Kidney glomerular epithelial cell (primary cell): ENCODE data around the gene PTPRN2.

Experiments
- DNase-seq: peaks from one replicate; lab custom pipeline; 2025; lab: John Stamatoyannopoulos, UW

The PTPRN2 gene

DNA sequence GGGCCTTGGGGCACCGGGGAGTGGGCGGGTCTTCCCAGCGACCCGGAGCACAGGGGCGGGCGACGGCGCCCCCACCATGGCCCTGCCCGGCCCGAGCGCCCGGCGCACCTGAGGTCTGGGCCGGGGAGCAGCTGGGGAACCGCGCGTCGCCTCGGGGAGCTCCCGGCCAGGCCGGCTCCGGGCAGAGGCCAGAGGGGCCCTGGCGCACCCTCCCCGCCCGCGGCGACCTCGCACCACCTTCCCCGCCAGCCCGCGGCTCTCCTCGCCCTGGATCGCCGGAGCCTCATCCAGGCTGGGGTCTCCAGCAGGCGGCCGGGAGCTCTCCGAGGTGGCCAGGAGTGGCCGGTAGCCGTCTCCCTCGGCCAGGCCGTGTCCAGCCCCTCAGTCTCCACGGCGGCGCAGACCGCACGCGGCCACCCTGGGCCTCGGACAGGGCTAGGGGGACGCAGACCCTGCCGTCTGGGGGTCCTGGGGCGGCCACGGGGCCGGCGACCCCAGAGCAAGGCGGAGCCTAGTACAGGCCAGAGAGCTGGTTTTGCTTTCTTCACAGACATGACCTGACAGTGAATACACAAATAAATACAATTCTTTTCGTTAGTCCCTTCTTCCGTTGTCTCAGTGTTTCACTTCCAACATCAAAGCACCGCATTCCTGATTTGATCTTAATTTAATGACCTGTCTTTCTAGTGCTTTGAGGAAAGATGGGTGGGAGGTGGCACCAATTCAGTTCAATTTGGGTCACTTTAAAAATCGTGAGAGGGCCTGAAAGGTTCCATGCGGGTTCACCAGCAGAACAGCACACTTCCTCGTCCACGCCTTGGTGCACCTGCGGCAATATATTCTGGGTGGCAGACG is 893.9 kb downstream of the PTPRN2 start:
- DNase-seq = no peak

DNA sequence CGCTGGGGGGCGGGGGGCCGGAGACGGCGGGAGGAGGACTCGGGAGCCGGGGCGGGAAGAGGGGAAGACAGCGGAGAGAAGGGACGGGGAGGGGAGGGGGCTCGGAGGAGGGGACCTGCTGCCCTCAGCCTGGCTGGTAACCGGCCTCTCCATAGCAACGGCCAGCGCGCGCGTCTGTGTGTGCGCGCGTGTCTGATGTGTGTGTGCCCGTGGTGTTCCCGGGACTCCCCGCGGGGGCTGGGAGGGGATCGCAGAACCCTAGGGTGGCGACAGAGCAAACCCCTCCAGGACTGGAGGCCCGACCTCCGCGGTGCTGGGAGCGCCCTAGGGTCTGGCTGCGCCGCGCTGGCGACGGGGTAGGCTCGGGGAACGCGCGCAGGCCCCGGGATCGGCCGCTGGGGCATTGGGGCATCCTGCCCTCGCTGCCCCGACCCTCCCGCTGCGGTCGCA is 894.5 kb downstream of the PTPRN2 start:
- DNase-seq = no peak

DNA sequence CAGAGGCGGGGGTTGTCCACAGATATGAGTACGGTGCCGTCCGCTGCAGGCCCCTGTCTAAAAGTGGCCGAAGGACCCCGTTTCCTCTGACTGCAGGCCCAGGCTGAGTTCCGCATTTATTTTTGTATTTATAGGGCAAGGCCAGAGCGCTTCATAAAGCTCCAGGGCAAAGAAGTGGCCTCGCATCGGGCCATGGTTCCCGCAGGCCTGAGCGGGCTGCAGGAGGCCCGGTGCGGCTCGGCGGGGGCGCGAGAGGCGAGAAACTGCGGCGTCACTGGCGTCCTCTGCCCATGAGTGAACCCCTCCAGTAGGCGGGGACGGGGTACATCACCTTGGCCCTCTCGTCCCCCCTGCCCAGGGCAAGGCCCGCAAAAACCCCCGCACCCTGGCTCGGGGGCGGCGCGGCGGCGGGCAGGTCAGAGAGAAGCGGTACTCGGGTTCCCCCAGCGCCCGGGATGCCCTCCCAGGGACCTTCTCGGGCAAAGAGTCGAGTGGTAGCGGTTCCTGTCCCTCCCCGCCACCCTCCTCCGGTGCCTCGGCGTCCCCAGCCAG is 895.1 kb downstream of the PTPRN2 start:
- DNase-seq = no peak

DNA sequence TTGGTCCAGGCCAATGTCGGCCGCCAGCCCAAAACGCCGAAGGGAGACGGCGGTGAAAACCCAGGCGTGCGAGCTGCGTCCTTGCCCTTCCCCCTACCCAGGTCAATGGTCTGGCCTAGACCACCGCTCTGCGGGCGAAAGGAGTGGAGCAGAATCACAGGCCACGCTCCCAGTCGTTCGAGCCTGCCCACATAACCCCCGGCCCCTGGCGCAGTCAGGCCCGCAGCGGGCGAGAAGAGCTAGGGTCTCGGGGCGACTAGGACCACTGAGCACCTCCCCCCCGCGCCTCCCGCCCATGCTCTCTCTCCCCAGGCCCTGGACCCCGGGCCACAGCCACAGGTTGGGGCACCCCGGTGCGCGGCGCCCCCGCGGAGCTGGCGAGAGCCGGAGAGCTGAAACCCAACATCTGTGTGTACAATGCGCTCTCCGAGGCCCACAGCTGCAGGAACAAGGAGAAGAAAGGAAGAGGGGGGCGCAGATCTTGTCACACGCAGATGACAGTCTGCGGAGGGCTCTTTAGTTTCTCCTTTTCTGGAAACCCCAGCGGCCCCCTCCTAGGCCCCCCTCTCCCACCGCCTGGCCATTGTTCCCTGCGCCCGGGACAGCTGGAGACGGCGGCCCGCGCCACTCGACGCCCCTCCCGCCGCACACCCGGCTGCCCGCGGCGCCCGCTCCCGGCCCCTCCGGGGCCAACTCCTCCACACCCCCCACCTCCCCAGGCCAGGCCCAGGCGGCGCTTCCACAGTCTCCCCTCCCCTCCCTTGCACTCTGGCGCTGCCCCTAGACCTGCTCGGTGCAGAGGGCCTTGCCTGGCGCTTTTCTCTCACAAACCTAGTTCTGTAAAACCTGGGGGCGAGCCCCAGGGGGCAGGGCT is 895.8 kb downstream of the PTPRN2 start:
- DNase-seq = no peak

DNA sequence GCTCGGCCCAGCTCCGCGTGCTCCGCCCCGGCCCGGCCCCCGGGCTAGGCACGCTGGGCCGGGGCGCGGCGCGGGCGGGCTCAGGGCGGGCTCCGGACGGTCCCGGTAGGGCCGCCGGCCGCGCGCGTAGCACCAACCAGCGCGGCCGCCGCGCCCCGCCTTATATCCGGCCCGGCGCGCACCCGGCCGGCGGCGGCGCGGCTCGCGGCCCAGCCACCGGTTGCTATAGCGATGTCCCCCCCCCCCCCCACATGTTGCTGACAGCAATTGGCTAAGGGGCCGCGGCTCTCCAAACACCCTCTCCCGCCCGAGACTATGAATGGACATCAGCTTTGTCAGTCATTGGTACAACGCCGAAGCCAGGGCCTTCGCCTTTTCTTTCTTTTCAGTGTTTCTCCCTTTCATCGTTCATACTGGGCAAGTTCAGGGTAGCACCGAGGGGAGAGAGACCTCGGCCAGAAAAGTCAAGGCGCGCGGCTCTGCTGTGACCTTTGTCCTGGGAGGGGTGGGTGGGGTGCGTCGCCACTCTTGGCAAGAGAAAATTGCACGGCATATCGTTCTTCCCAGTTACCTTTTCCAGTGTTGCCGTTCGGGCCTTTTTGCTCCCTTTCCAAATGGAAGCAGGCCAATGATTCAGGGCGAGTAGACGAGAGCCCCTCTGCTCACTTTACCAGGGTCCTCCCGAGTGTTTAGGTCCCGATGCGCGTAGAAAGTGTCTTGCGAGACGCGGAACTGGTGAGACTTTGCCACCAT is 896.6 kb downstream of the PTPRN2 start:
- DNase-seq = no peak

DNA sequence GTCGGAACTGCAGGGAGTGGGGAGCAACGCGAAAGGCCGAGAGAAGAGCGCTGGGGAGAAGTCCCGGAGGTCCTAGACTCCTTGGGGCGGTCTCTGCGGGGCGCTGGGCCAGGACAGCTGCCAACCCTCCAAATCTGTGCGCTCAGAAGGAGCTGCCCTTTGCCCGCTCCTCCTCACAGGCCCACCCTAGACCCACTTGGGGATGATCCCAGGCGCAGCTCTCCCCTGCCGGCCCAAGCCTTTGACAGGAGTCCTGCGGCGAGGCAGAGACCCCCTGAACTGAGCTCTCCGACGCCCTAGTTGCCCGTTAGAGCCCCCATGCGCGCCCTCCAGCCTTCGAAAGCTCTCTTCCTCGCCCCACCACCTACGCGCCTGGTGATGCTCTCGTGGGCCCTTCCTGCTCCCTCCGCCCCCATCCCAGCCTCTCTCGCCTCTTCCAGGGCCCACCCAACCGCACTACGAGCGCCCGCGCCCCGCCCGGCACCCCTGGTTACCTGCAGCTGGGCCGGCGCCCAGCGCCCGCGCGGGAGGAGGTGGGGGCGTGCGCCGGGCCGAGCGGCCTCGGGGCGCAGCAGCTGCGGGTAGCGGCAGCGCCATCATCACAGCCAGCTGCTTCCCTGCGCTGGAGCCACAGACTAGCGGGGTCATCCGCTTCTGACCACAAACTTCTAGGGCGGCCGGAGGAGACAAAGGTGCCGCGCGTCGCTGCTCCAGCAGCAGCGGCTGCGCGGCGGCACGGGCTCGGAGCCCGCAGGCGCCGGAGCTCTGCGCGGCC is 897.4 kb downstream of the PTPRN2 start:
- no peak for DNase-seq

DNA sequence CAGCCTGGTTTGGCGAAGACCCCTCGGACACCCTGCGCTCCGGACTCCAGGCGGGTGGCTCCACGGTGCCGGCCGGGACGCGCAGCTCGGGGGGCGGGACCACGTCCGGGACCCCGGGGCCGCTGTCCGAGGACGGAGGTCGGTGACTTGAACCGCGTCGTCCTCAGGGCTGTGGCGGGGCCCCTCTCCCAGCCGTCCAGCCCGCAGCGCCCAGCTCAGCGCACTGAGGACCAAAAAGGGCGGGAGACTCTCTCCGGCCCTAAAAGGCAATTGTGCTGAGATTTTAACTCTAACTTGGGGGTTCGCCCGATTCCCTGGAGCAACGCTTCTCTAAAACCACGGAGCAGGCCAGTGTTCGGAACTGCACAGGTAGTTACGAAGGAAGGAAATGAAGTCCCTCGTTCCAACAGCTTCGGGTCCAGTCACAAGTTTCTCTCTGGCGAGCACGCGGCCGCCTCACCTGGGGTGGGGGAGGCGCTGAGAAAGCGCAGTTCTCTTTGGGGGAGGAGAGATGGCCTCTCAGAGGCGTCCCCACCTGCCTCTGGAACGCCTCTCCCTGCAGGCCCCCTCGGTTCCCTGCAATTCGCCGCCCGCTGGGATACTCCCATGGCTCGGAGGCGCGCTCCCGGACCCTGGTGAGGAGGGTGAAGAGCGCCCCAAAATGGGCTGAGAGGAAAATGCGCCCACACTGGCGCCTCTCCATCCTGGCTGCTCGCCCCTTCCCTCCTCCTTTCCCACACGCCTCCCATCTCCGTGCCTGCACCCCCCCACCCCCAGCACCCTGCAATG is 898.2 kb downstream of the PTPRN2 start:
- DNase-seq = no peak

DNA sequence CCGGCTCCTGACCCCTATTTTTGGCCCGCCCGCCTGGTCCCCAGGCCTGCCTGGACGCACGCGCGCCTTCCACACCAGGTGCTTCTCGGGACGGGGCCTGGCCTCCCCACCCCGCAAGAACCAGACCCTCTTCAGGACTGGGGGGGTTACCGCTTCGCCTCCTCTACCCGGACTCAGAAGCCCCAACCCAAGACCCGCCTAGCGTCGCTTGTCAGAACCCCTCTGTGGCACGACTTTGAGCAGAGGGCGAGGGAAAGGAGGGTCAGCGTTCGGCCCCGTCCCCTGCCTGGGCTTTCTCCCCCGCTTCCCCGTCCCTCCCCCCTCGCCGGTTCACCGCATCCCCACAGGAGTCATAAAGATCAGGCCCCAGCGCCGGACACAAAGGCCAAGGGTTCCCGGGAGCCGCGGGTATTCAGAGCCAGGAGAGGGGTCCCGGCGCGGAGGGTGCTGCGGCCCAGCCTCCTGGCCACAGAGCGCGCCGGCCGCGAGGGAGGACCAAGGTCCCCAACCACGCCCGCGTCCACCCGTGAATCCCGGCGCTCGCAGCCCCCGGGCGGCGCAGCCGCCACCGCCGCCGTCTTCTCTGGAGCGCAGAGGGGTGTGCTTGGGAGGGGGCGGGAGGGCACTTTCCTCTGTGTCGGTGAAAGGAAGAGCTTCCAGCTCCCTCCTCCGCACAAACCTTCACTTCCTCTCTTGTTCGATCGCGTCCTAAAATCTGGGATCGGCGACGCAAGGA is 898.9 kb downstream of the PTPRN2 start:
- no peak for DNase-seq

DNA sequence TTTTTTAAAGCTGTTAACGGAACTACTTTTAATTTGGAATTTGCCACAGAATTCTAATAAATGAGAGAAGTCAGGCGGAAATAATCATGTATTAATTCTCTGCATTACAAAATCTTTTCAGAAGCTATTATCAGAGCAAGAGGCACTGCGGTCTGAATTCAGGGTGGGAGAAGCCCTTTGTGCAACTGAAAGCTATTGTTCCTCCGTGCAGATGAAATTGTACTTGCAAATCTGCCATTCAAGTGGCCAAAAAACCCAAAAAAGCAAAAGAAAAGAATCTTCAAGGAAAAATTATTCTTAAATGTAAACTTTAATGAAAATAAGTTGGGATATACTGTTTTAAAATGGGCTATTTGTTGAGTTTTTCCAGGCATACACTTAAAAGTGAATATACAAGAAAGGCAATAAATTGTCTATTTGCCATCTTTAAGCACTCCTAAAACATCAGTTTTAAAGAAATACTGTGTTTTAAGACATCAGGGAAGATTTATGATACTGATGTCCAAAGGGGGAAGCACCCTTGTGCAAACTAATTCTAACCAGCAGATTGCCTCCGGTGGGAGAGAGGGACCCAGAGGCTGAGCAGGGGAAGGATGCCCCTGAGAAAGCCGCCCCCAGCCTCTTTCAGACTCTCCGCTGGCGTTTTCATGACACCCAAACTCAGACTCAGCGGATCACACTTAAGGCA is 899.6 kb downstream of the PTPRN2 start:
- no peak for DNase-seq

DNA sequence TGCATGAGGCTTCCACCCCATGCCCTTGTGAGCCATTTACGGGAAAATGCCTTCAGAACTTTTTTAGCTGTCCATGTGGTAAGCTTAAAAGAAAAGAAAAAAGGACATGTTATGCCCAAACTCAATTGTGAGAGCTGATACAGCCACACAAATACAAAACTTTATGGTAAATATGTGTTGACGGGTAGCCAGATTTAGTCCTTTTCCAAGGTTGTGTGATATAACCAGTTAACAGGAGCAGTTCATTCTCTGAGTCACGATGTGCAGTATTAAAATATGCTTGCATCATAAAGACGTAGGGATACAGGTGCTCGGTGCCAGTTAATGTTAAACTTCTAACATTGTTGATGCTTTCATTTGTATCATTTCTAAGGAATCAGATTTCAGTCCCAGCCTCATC is 900.5 kb downstream of the PTPRN2 start:
- no peak for DNase-seq

DNA sequence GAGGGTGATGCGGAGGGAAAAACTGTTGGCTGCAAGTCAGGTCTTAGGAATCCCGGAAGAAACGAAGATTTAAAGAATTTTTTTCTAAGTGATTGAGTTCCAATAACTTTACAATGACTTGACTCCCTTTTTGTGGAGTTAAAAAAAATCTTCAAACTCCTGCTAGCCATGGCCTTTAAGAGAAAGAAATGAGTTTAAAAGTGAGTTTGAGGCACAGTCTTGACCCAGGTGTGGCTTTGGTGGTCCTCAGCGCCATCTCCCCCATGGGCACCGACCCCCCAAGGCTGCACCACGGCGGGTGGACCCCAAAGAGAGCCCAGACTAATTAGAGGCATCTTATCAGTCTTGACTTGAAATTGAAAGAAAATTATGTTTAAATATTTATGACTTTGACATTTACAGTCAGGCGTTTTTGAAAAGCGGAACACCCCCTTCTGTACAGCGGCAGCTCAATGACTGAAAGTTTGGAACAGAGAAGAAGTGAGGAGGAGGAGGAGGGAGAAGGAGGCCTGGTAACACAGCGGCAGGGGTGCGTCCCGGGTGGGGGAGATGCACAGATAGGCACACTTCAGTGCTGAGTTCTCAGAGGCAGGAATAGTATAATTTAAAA is 901.2 kb downstream of the PTPRN2 start:
- DNase-seq = no peak

DNA sequence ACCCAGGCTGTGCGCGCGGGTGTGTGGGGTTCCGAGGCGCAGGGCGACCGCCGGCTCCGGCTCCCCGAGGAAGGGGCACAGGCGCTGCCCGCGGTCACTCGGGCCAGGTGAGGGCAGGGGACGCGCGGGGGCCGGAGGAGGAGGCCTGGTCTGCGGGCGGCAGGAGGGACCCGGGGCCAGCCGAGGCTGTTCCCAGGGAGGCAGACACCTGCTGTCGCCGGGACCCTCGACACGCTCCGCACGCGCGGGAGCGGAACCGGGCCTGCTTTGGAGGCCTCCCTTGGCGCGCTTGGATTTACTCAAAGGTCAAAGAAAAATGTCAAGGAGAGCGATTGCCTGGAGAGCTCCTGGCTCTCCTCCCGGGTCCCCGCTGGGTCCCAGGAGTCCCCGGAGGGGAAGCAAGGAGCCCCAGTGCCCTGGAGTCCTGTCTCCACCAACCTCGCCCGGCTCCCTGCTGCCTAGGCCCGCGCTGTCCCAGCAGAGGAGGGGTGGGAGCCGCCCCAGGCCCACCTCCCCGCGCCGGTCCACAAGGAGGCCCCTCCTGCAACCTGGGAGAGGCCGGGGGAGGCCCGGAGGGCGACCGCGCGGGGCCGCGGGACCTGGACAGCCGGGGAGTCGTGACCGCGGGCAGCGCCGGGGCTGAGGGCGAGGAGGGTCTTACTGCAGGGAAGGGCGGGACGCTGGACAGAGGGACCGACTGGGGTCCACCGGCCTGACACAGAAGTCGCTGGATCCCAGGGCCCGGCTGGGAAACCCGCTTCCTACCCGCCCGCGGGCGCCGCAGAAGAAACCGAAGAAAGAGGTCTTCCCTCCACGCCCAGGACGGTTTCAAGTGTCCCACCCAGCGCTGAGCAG is 902.0 kb downstream of the PTPRN2 start:
- no peak for DNase-seq

DNA sequence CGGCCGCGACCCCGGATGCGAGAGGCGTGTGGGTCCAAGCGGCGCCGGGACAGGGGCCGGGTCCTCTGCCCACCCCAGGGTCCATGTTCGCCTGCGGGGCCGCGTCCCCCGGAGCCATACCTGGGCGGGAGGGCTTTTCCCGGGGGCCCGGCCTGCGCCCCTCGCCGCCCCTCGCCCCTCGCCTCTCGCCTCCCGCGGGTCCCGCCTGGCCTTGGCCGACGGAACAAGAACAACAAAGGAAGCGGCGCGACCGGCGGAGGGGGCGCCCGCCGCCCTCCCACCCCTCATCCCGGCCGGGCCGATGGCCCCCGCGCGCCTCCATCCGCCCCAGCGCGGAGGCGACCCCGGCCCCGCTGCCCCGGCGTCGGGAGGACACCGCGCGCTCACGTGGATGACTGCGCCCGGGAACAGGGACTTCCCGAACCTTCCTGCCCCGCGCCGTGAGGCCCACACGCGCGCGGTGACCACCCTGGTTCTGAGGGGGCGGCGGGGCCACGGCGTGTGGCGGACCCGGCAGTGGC is 902.7 kb downstream of the PTPRN2 start:
- no peak for DNase-seq

DNA sequence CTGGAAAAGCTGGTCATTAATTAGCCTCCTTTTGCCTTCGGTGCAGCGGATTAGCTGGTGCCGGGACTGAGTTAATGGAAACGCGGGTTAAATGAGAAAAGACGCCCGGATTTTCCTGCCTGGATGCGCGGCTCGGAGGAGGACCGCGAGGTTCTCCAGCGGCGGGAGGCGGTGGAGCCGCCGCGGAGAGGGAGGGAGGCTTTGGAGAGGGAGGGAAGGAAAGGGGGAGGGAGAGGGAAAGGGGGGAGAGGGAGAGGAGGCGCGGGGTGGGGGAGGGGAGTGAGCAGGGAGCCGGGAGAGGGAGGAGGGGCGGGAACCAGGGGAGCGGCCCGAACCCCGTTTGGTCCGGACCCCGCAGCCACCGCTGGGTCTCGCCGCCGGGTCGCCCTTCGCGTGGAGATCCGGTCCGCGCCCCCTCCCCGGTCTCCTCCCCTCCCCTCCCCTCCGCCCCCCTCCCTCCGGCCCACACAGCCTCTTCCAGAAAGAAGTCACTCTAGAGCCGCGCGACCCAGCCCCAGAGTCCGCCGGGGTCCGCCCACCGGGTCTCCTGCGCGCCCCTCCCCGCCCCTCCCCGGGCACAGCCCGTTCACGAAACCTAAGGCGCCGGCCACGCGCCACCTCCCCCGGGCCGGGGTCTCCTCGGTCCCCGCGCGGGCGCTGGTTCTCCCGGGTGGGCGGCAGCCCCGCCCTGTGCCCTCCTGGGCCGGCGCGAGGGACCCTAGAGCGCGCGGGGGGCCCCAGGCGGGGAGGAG is 903.3 kb downstream of the PTPRN2 start:
- no peak for DNase-seq

DNA sequence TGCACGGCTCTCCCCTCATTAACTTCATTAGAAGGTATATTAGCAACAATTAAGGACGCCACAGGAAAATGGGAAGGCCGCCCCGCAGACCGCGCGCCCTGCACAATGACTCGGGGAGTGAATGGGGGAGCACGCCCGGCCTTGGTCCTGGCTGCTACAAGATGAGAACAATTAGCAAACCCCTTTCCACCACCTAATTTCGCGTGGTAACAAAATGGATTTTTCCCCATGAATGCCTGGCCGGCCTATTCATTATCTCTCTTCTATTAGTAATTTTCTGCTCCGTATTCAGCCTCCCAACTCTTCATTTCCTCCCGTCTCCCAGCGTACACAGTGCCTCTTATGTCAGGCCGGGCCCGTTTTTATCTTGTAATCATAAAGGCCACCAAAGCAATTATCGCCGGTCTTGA is 903.9 kb downstream of the PTPRN2 start:
- no peak for DNase-seq

DNA sequence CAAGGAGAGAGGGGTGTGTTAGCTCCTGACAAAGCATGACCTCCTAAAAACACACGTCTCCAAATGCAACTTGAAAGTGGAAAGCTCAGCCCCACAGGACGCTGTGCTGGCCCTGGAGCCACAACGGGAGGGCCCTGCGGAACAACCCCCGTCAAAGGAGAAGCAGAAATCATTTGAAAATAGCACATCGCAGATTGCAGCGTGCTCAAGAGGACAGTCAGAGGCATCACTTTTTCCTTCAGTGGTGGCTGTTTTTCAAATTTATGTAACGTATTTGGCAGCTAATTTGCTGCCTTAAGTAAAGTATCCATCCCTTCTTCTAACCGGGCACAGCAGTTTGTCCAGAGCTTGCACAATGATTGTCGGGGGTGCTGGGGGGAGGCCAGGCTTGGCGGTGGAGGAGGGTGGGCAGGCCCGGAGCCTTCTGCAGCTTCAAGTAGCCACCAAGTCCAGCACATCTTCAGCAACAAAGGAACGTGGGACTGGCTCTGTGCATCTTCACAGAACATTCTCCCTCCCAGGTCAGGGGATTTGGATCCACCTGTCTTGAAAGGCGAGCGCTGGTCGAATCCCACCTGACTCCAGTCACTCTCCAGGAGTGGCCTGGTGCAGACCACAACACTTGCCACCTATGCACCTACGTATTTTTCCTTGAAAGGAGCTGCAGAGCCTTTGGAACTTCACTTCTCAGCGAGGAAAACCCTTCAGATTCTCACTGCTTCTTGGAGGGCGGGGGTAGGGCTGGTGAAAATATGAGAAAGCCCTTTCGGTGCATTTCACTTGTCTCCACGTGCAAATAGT is 904.5 kb downstream of the PTPRN2 start:
- DNase-seq = no peak
